NCI-H146 (cell line): ENCODE results near the gene TMEM41B.

Source experiments
- DNase-seq: peaks from one replicate; lab custom pipeline; 2025; lab: John Stamatoyannopoulos, UW

The TMEM41B gene

GRCh38 chr11:9310485-9311090 is 3.8 kb downstream of the TMEM41B start:
- no peak for DNase-seq

GRCh38 chr11:9304178-9304577 is 10.2 kb downstream of the TMEM41B start:
- no peak for DNase-seq

- no peak for DNase-seq
These were observed 11.9 kb downstream of the TMEM41B start for GRCh38 chr11:9302448-9302847.

- no peak for DNase-seq
These were observed 12.7 kb downstream of the TMEM41B start for GRCh38 chr11:9301720-9302119.

GRCh38 chr11:9293646-9294045 is 20.7 kb downstream of the TMEM41B start:
- no peak for DNase-seq

- peak; percentile 6 for DNase-seq
These were observed 28.4 kb downstream of the TMEM41B start for GRCh38 chr11:9285850-9286587.

GRCh38 chr11:9280655-9281301 is 33.6 kb downstream of the TMEM41B start:
- DNase-seq = no peak

- DNase-seq = no peak
These were observed 37.2 kb downstream of the TMEM41B start for GRCh38 chr11:9277176-9277575.

- peak; percentile 10 for DNase-seq
These were observed 37.8 kb downstream of the TMEM41B start for GRCh38 chr11:9276571-9276970.

GRCh38 chr11:9274499-9275258 is 39.7 kb downstream of the TMEM41B start:
- DNase-seq = no peak

GRCh38 chr11:9273376-9274336 is 40.7 kb downstream of the TMEM41B start:
- no peak for DNase-seq

GRCh38 chr11:9269492-9270013 is 44.8 kb downstream of the TMEM41B start:
- no peak for DNase-seq

- DNase-seq = no peak
These were observed 46.7 kb downstream of the TMEM41B start for GRCh38 chr11:9267680-9268079.

- no peak for DNase-seq
These were observed 47.5 kb downstream of the TMEM41B start for GRCh38 chr11:9266926-9267325.

- DNase-seq = no peak
These were observed 48.2 kb downstream of the TMEM41B start for GRCh38 chr11:9266132-9266736.

- peak; percentile 84 for DNase-seq
These were observed 48.9 kb downstream of the TMEM41B start, which contains the start of gene DENND5A for GRCh38 chr11:9265211-9266131. Gene DENND5A (minus strand): TSS chr11:9265350. CDS start chr11:9265069, 281 bp downstream.

- peak; percentile 50 for DNase-seq
These were observed 49.8 kb downstream of the TMEM41B start for GRCh38 chr11:9264316-9265210.

- DNase-seq = no peak
These were observed 50.5 kb downstream of the TMEM41B start for GRCh38 chr11:9263840-9264315.
